ENCODE data around the gene LMNB1. TPM values are rescaled to one million over a fixed set of nuclear protein-coding genes. Genes with fewer than 3 reads are reported as not detected.
A peak's percentile ranks its signal among the peaks of the same experiment; 100 is the strongest.

Gene LMNB1
- total and polyA plus RNA-seq, 2 of the 13 experiments (the other 11 are each of a cell fraction or from before 2014, with no cell fraction given), result 12.5 to 159 TPM

DNA sequence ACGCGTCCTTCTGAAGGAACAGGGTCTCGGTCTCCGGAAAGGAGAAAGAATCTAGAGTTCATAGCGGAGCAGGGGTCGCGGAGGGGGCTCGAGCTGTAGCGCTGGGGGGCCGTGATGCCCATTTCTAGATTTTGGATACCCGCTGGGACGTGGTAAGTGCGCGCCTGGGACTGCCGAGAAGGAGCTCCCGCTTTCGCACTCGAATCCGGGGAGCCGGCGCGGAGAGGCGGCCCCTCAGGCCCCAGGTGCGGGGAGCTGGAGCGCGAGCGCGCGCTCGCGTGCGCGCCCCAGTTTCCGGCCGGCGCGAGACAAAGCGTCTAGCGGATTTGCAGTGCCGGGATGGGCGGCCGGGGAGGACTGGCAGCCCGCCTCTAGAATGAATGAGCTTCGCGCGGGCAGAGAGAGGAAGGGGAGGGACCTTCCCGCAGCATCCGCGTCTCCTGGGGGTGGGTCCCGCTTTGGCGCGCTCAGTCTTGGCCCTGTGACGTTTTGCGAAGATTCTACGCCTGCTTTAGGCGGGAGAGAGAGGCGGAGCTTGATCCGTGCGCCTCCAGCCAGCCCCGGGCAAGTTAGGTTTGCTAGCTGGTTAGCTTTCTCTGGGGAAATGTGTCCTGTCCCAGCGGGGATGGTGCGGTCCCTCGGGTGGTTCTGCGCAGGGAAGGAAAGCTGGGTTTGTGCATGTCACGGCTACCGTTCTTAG lies 1.2 kb downstream of the LMNB1 start (continued):
- TF ChIP-seq ZNF749 (CRISPR knock-in tag; IDR thresholded peaks at IDR 0.05; ENCODE audit: borderline replicate concordance) (no peak), AKNA (CRISPR knock-in tag; IDR thresholded peaks at IDR 0.05; ENCODE audit: borderline replicate concordance) (no peak), ZNF597 (CRISPR knock-in tag; IDR thresholded peaks at IDR 0.05) (no peak), ZNF768 (CRISPR knock-in tag; IDR thresholded peaks at IDR 0.05) (no peak; the same call in 1 of the 2 replicates), TOPORS (CRISPR knock-in tag; IDR thresholded peaks at IDR 0.05) (0 out of 2 replicates have a peak, but pooled peaks have one; percentile 3), CBX2 (IDR thresholded peaks at IDR 0.05; ENCODE audit: low read depth, low read length) (no peak), CBX2 (CRISPR knock-in tag; IDR thresholded peaks at IDR 0.05; ENCODE audit: low read depth) (no peak), SMARCE1 (IDR thresholded peaks at IDR 0.05; ENCODE audit: borderline replicate concordance) (no peak), ZSCAN22 (CRISPR knock-in tag; IDR thresholded peaks at IDR 0.05) (no peak), HMG20A (CRISPR knock-in tag; IDR thresholded peaks at IDR 0.05; ENCODE audit: borderline replicate concordance) (no peak), ZNF121 (CRISPR knock-in tag; IDR thresholded peaks at IDR 0.05) (no peak), ZNF225 (CRISPR knock-in tag; IDR thresholded peaks at IDR 0.05) (no peak), ZFP62 (CRISPR knock-in tag; IDR thresholded peaks at IDR 0.05) (no peak), GATAD2A (CRISPR knock-in tag; IDR thresholded peaks at IDR 0.05) (no peak), SIN3B (IDR thresholded peaks at IDR 0.05; ENCODE audit: low read length) (no peak), TAF1 (CRISPR knock-in tag; IDR thresholded peaks at IDR 0.05) (peak; percentile 72), RNF2 (conservative IDR thresholded peaks at IDR 0.05; ENCODE audit: low read depth) (no peak), ZNF607 (CRISPR knock-in tag; IDR thresholded peaks at IDR 0.05; ENCODE audit: borderline replicate concordance) (no peak), ZFX (CRISPR knock-in tag; IDR thresholded peaks at IDR 0.05; ENCODE audit: low read depth) (0 out of 2 replicates have a peak, but pooled peaks have one; percentile 3), HDAC1 (CRISPR knock-in tag; IDR thresholded peaks at IDR 0.05) (no peak), RARA (CRISPR knock-in tag; IDR thresholded peaks at IDR 0.05) (no peak), CCAR2 (optimal IDR thresholded peaks at IDR 0.05; ENCODE audit: low read depth, low read length) (no peak), KLF6 (CRISPR knock-in tag; IDR thresholded peaks at IDR 0.05) (no peak), MAF1 (CRISPR knock-in tag; IDR thresholded peaks at IDR 0.05; ENCODE audit: borderline replicate concordance) (no peak), MAX (IDR thresholded peaks at IDR 0.05) (no peak), ZNF235 (CRISPR knock-in tag; IDR thresholded peaks at IDR 0.05; ENCODE audit: borderline replicate concordance) (no peak), ZNF674 (CRISPR knock-in tag; IDR thresholded peaks at IDR 0.05; ENCODE audit: low read depth) (no peak)
- TF ChIP-seq, protein P1, sequence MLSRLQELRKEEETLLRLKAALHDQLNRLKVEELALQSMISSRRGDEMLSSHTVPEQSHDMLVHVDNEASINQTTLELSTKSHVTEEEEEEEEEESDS (CRISPR knock-in tag; IDR thresholded peaks at IDR 0.05; ENCODE audit: borderline replicate concordance), result 0 out of 2 replicates have a peak, but pooled peaks have one; percentile 32
